Inferior parietal cortex (tissue), 1 donor: ENCODE measurements around the gene COX5A.
"Not testable (repeated sequence)": the region's sequence is repeated elsewhere in the genome, so short reads cannot be mapped to it uniquely, and the experiment has no call there.

Experiments
- DNase-seq: peaks from one replicate; pipeline ENCODE4 v3.0.0-alpha.2; 2016; ENCODE audit errors: extremely low spot score

COX5A gene

GRCh38 chr15:74902295-74903075, 35.4 kb downstream of the COX5A start:
- DNase-seq, result no peak

- peak; percentile 79 for DNase-seq
These were observed 36.2 kb downstream of the COX5A start for GRCh38 chr15:74901612-74902063.

- DNase-seq, result no peak
These were observed 40.6 kb downstream of the COX5A start for GRCh38 chr15:74897300-74897701.

- DNase-seq, result no peak
These were observed 41.6 kb downstream of the COX5A start for GRCh38 chr15:74896316-74896715.

- DNase-seq, result no peak
These were observed 42.0 kb downstream of the COX5A start for GRCh38 chr15:74895830-74896229.

- not testable (repeated sequence) for DNase-seq
These were observed 43.5 kb downstream of the COX5A start for GRCh38 chr15:74894383-74894782.

- DNase-seq, result no peak
These were observed 44.2 kb downstream of the COX5A start for GRCh38 chr15:74893627-74894026.

- DNase-seq, result no peak
These were observed 44.9 kb downstream of the COX5A start for GRCh38 chr15:74892931-74893330.

- no peak for DNase-seq
These were observed 45.6 kb downstream of the COX5A start for GRCh38 chr15:74892313-74892712.

- no peak for DNase-seq
These were observed 46.4 kb downstream of the COX5A start for GRCh38 chr15:74891469-74891868.

GRCh38 chr15:74890665-74890960, 47.3 kb downstream of the COX5A start:
- no peak for DNase-seq

- DNase-seq, result peak; percentile 93
These were observed 47.8 kb downstream of the COX5A start, which contains the start of gene MPI for GRCh38 chr15:74889883-74890664. MPI (plus strand) TSS chr15:74890042; CDS start chr15:74890074, 32 bp downstream.

GRCh38 chr15:74889390-74889882, 48.4 kb downstream of the COX5A start:
- DNase-seq, result no peak

- no peak for DNase-seq
These were observed 49.2 kb downstream of the COX5A start for GRCh38 chr15:74888716-74889115.

- not testable (repeated sequence) for DNase-seq
These were observed 50.2 kb downstream of the COX5A start for GRCh38 chr15:74887537-74888193.

- DNase-seq, result no peak
These were observed 52.4 kb downstream of the COX5A start for GRCh38 chr15:74885461-74885860.

GRCh38 chr15:74884428-74885223, 53.2 kb downstream of the COX5A start:
- DNase-seq, result no peak

GRCh38 chr15:74882528-74882927, 55.3 kb downstream of the COX5A start:
- no peak for DNase-seq

- DNase-seq, result no peak
These were observed 59.6 kb downstream of the COX5A start for GRCh38 chr15:74878273-74878672.

- DNase-seq, result no peak
These were observed 64.0 kb downstream of the COX5A start for GRCh38 chr15:74873756-74874424.
